ENCODE results near the gene CHI3L1. TPM values are rescaled to one million over a fixed set of nuclear protein-coding genes. Genes with fewer than 3 reads are reported as not detected.
A peak's percentile ranks its signal among the peaks of the same experiment; 100 is the strongest.

Gene CHI3L1
- total RNA-seq, 1 experiment from 2014 or later: 0.42 TPM

GRCh38 chr1:203149188-203149840 lies 37.2 kb downstream of the CHI3L1 start:
- no peak for DNase-seq
- no peaks in the 10 kb centered on the region for H3K36me3 ChIP-seq (replicated peaks; ENCODE audit: control insufficient read depth, insufficient read depth, low read length)
- H3K27me3 ChIP-seq (ENCODE audit: control insufficient read depth, insufficient read depth, low read length): no peaks in the 10 kb centered on the region
- no peak overlapping the region for H3K4me3 ChIP-seq (ENCODE audit: insufficient read depth, low read depth, low read length)

GRCh38 chr1:203148579-203148978 lies 37.9 kb downstream of the CHI3L1 start:
- Histone ChIP-seq H3K36me3 (replicated peaks; ENCODE audit: control insufficient read depth, insufficient read depth, low read length) (no peaks in the 10 kb centered on the region), H3K27me3 (ENCODE audit: control insufficient read depth, insufficient read depth, low read length) (no peaks in the 10 kb centered on the region), H3K4me3 (ENCODE audit: insufficient read depth, low read depth, low read length) (no peak overlapping the region)
- DNase-seq: no peak

GRCh38 chr1:203148127-203148526 lies 38.4 kb downstream of the CHI3L1 start:
- DNase-seq: peak; percentile 71

GRCh38 chr1:203147376-203147775 lies 39.1 kb downstream of the CHI3L1 start:
- Histone ChIP-seq H3K27me3 (ENCODE audit: control insufficient read depth, insufficient read depth, low read length) (no peaks in the 10 kb centered on the region), H3K36me3 (replicated peaks; ENCODE audit: control insufficient read depth, insufficient read depth, low read length) (no peaks in the 10 kb centered on the region), H3K4me3 (ENCODE audit: insufficient read depth, low read depth, low read length) (no peak overlapping the region)
- no peak for DNase-seq

More at GRCh38 chr1:203148127-203148526, 38.4 kb downstream of the CHI3L1 start:
- H3K36me3 ChIP-seq (replicated peaks; ENCODE audit: control insufficient read depth, insufficient read depth, low read length): no peaks in the 10 kb centered on the region
- no peaks in the 10 kb centered on the region for H3K27me3 ChIP-seq (ENCODE audit: control insufficient read depth, insufficient read depth, low read length)
- no peak overlapping the region for H3K4me3 ChIP-seq (ENCODE audit: insufficient read depth, low read depth, low read length)

- H3K27me3 ChIP-seq (ENCODE audit: control insufficient read depth, insufficient read depth, low read length): no peaks in the 10 kb centered on the region
- H3K36me3 ChIP-seq (replicated peaks; ENCODE audit: control insufficient read depth, insufficient read depth, low read length): no peaks in the 10 kb centered on the region
- H3K4me3 ChIP-seq (ENCODE audit: insufficient read depth, low read depth, low read length): no peak overlapping the region
- DNase-seq: no peak
These were observed 40.0 kb downstream of the CHI3L1 start for GRCh38 chr1:203146537-203146936.

- no peaks in the 10 kb centered on the region for H3K36me3 ChIP-seq (replicated peaks; ENCODE audit: control insufficient read depth, insufficient read depth, low read length)
- DNase-seq: no peak
- no peaks in the 10 kb centered on the region for H3K27me3 ChIP-seq (ENCODE audit: control insufficient read depth, insufficient read depth, low read length)
- H3K4me3 ChIP-seq (ENCODE audit: insufficient read depth, low read depth, low read length): no peak overlapping the region
These were observed 40.5 kb downstream of the CHI3L1 start for GRCh38 chr1:203146042-203146369.

GRCh38 chr1:203145321-203146041 lies 41.0 kb downstream of the CHI3L1 start:
- DNase-seq: no peak
- Histone ChIP-seq H3K4me3 (ENCODE audit: insufficient read depth, low read depth, low read length) (no peak overlapping the region), H3K36me3 (replicated peaks; ENCODE audit: control insufficient read depth, insufficient read depth, low read length) (no peaks in the 10 kb centered on the region), H3K27me3 (ENCODE audit: control insufficient read depth, insufficient read depth, low read length) (no peaks in the 10 kb centered on the region)

GRCh38 chr1:203144661-203145060 lies 41.8 kb downstream of the CHI3L1 start:
- no peaks in the 10 kb centered on the region for H3K27me3 ChIP-seq (ENCODE audit: control insufficient read depth, insufficient read depth, low read length)
- H3K4me3 ChIP-seq (ENCODE audit: insufficient read depth, low read depth, low read length): no peak overlapping the region
- H3K36me3 ChIP-seq (replicated peaks; ENCODE audit: control insufficient read depth, insufficient read depth, low read length): no peaks in the 10 kb centered on the region
- DNase-seq: no peak

GRCh38 chr1:203143641-203144040 lies 42.9 kb downstream of the CHI3L1 start:
- no peak for DNase-seq
- Histone ChIP-seq H3K4me3 (ENCODE audit: insufficient read depth, low read depth, low read length) (no peak overlapping the region), H3K27me3 (ENCODE audit: control insufficient read depth, insufficient read depth, low read length) (no peaks in the 10 kb centered on the region), H3K36me3 (replicated peaks; ENCODE audit: control insufficient read depth, insufficient read depth, low read length) (no peaks in the 10 kb centered on the region)

GRCh38 chr1:203142684-203143408 lies 43.7 kb downstream of the CHI3L1 start:
- Histone ChIP-seq H3K27me3 (ENCODE audit: control insufficient read depth, insufficient read depth, low read length) (no peaks in the 10 kb centered on the region), H3K4me3 (ENCODE audit: insufficient read depth, low read depth, low read length) (no peak overlapping the region), H3K36me3 (replicated peaks; ENCODE audit: control insufficient read depth, insufficient read depth, low read length) (no peaks in the 10 kb centered on the region)
- DNase-seq: no peak

GRCh38 chr1:203142124-203142523 lies 44.4 kb downstream of the CHI3L1 start:
- H3K36me3 ChIP-seq (replicated peaks; ENCODE audit: control insufficient read depth, insufficient read depth, low read length): no peaks in the 10 kb centered on the region
- DNase-seq: no peak
- H3K4me3 ChIP-seq (ENCODE audit: insufficient read depth, low read depth, low read length): no peak overlapping the region
- H3K27me3 ChIP-seq (ENCODE audit: control insufficient read depth, insufficient read depth, low read length): no peaks in the 10 kb centered on the region

- Histone ChIP-seq H3K36me3 (replicated peaks; ENCODE audit: control insufficient read depth, insufficient read depth, low read length) (no peaks in the 10 kb centered on the region), H3K27me3 (ENCODE audit: control insufficient read depth, insufficient read depth, low read length) (no peaks in the 10 kb centered on the region), H3K4me3 (ENCODE audit: insufficient read depth, low read depth, low read length) (no peak overlapping the region)
- no peak for DNase-seq
These were observed 45.6 kb downstream of the CHI3L1 start for GRCh38 chr1:203140743-203141520.

- Histone ChIP-seq H3K27me3 (ENCODE audit: control insufficient read depth, insufficient read depth, low read length) (no peaks in the 10 kb centered on the region), H3K4me3 (ENCODE audit: insufficient read depth, low read depth, low read length) (no peak overlapping the region), H3K36me3 (replicated peaks; ENCODE audit: control insufficient read depth, insufficient read depth, low read length) (no peaks in the 10 kb centered on the region)
- DNase-seq: no peak
These were observed 46.5 kb downstream of the CHI3L1 start for GRCh38 chr1:203139976-203140475.

- Histone ChIP-seq H3K27me3 (ENCODE audit: control insufficient read depth, insufficient read depth, low read length) (no peaks in the 10 kb centered on the region), H3K4me3 (ENCODE audit: insufficient read depth, low read depth, low read length) (no peak overlapping the region), H3K36me3 (replicated peaks; ENCODE audit: control insufficient read depth, insufficient read depth, low read length) (no peaks in the 10 kb centered on the region)
- DNase-seq: no peak
These were observed 48.4 kb downstream of the CHI3L1 start for GRCh38 chr1:203138066-203138465.

Data from H7 (cell line).